Measurements from ENCODE around the gene ARHGAP18. TPM values are rescaled to one million over a fixed set of nuclear protein-coding genes. Genes with fewer than 3 reads are reported as not detected.
A peak's percentile ranks its signal among the peaks of the same experiment; 100 is the strongest.

Gene ARHGAP18, protein sequence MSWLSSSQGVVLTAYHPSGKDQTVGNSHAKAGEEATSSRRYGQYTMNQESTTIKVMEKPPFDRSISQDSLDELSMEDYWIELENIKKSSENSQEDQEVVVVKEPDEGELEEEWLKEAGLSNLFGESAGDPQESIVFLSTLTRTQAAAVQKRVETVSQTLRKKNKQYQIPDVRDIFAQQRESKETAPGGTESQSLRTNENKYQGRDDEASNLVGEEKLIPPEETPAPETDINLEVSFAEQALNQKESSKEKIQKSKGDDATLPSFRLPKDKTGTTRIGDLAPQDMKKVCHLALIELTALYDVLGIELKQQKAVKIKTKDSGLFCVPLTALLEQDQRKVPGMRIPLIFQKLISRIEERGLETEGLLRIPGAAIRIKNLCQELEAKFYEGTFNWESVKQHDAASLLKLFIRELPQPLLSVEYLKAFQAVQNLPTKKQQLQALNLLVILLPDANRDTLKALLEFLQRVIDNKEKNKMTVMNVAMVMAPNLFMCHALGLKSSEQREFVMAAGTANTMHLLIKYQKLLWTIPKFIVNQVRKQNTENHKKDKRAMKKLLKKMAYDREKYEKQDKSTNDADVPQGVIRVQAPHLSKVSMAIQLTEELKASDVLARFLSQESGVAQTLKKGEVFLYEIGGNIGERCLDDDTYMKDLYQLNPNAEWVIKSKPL
- total RNA-seq (1 to 10 TPM; 4.3 to 4.6 TPM), polyA plus RNA-seq (1 to 10 TPM; 2.3 to 3.6 TPM)

DNA sequence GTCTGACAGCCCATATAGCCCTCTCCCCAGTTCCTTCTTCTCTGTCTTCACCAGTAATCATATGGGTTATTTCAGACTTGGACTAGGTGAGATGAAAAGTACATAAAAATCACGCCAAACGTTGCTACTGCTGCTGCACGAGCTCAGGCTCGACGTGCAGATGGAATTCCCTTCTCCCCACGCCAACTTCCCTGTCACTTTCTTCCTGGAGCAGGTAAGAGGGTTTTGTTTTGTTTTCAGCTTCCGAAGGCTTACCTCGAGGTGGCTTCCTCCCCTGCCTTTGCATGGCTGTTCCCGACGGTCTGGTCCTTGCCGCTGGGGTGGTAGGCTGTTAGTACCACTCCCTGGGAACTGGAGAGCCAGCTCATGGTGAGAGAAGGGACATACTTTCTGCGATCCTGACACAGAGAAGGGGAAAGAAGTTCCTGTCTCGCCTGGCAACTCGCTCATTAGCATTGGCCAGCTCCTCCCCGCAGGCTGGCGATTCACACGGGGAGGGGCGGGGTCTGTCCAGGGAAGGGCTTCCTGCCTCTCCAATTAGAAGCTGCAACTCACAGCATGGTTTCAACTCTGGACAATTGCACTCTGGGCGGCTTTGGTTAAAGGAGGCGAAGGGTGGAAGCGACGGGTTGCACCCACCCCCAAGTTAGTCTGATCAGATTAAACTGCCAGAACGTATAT is at the start of gene ARHGAP18:
ARHGAP18 (minus strand) TSS at position 409 of the 681 bp plus-strand sequence; CDS start at position 368, 41 bp downstream.
- Histone ChIP-seq H3K4me1 (ENCODE audit: insufficient read depth, low read length) (peaks cover 38% of the 10 kb centered on the region), H3K36me3 (ENCODE audit: insufficient read depth, low read length) (no peaks in the 10 kb centered on the region), H3K4me3 (ENCODE audit: low read length in 2 of 2) (peak within 1 kb of the TSS; percentile 81 to 97), H3K27me3 (ENCODE audit: insufficient read depth, low read length) (no peaks in the 10 kb centered on the region), H3K27ac (ENCODE audit: low read depth, low read length) (peak within 1 kb of the TSS; percentile 65), H3K9me3 (ENCODE audit: control insufficient read depth in 1 of 2, low read length in 2 of 2) (no peaks in the 10 kb centered on the region)
- Mint-ChIP-seq H3K36me3 (peaks cover 5% of the 10 kb centered on the region in 2 donors), H3K9me3 (no peaks in the 10 kb centered on the region), H3K27me3 (peaks cover 0 to 2% of the 10 kb centered on the region in 2 donors), H3K27ac (peak within 1 kb of the TSS; percentile 57 to 96 (median 94)), H3K4me3 (peak within 1 kb of the TSS; percentile 95 to 99 (median 98)), H3K4me1 (peaks cover 29 to 45% (median 38%) of the 10 kb centered on the region in 4 donors)
- ChIA-PET POLR2A (ENCODE audit: partially characterized antibody) (interaction anchor here (0.7 to 2.6 kb wide), 12 partner anchors 8 to 125 kb away, joined by 3 to 18 read pairs (median 7); no protein-coding TSS in a partner anchor), CTCF (ENCODE audit: partially characterized antibody) (interaction anchor here (0.6 to 4.7 kb wide), 13 partner anchors 10 to 312 kb away, joined by 3 to 31 read pairs (median 4); no protein-coding TSS in a partner anchor)
- intact Hi-C loops (cut with micrococcal nuclease), result loop anchor here (2.0 to 5.0 kb wide), 2 partner anchors 23 to 38 kb away; no protein-coding TSS in a partner anchor
- peak; percentile 58 to 76 (median 68) for DNase-seq

DNA sequence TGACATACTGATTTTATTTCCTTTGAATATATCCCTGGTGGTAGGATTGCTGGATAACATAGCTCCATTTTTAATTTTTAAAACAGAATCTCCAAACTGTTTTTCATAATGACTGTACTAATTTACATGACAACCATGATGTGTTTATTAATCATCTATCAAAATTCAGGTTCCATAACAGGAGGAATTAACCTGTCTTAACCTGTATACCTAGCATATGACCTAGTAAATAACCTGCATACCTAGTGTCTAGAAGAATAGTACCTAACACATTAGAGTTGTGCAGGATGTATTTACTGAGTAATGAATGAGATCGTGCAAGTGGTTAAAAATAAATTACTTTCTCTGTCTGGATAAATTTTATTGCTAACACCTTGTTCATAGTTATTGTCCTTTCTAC is 45.8 kb upstream of the ARHGAP18 start:
- Mint-ChIP-seq H3K4me1 (peaks cover 11 to 13% (median 12%) of the 10 kb centered on the region in 4 donors), H3K27ac (no peak overlapping the region), H3K9me3 (no peaks in the 10 kb centered on the region), H3K4me3 (no peak overlapping the region), H3K36me3 (no peaks in the 10 kb centered on the region), H3K27me3 (no peaks in the 10 kb centered on the region)
- Histone ChIP-seq H3K27ac (ENCODE audit: low read depth, low read length) (no peak overlapping the region), H3K4me3 (ENCODE audit: low read length in 2 of 2) (no peak overlapping the region), H3K36me3 (ENCODE audit: insufficient read depth, low read length) (no peaks in the 10 kb centered on the region), H3K27me3 (ENCODE audit: insufficient read depth, low read length) (no peaks in the 10 kb centered on the region), H3K4me1 (ENCODE audit: insufficient read depth, low read length) (peaks cover 14% of the 10 kb centered on the region), H3K9me3 (ENCODE audit: control insufficient read depth in 1 of 2, low read length in 2 of 2) (no peaks in the 10 kb centered on the region)
- intact Hi-C loops (cut with micrococcal nuclease), result no loop called here
- no peak for DNase-seq
- POLR2A ChIA-PET (ENCODE audit: partially characterized antibody), result no interaction called here
- CTCF ChIA-PET (ENCODE audit: partially characterized antibody), result no interaction called here

DNA sequence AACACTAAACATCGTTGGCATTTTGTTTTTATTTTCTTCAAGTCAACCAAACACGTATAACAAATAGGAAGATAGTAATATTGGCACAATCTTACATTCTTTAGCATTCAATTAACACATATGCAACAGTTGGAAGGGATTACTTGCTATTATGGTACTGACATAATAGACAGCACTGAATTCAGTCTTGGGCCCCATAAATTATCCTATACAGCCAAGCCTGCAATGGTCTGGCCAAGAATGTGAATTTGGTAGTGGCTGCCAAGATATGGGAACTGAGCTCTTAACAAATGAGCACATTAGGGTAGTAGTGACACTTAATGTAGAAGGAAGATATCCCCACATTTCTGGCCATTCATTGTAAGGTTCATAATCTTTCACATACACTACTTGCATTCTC is 44.8 kb upstream of the ARHGAP18 start:
- no peaks in the 10 kb centered on the region for H3K27me3 Mint-ChIP-seq
- no peaks in the 10 kb centered on the region for H3K9me3 ChIP-seq (ENCODE audit: control insufficient read depth in 1 of 2, low read length in 2 of 2)
- H3K36me3 ChIP-seq (ENCODE audit: insufficient read depth, low read length), result no peaks in the 10 kb centered on the region
- ChIA-PET POLR2A (ENCODE audit: partially characterized antibody) (no interaction called here), CTCF (ENCODE audit: partially characterized antibody) (interaction anchor here (0.9 kb wide), 1 partner anchor 26 kb away, joined by 4 read pairs; no protein-coding TSS in a partner anchor)
- H3K4me1 ChIP-seq (ENCODE audit: insufficient read depth, low read length), result peaks cover 24% of the 10 kb centered on the region
- intact Hi-C loops (cut with micrococcal nuclease), result no loop called here
- DNase-seq, result no peak
- peaks cover 17 to 23% (median 20%) of the 10 kb centered on the region in 4 donors for H3K4me1 Mint-ChIP-seq
- H3K36me3 Mint-ChIP-seq, result no peaks in the 10 kb centered on the region
- H3K27ac ChIP-seq (ENCODE audit: low read depth, low read length), result no peak overlapping the region
- H3K4me3 Mint-ChIP-seq, result no peak overlapping the region
- H3K4me3 ChIP-seq (ENCODE audit: low read length in 2 of 2), result no peak overlapping the region
- H3K27ac Mint-ChIP-seq, result no peak overlapping the region
- H3K27me3 ChIP-seq (ENCODE audit: insufficient read depth, low read length), result no peaks in the 10 kb centered on the region
- no peaks in the 10 kb centered on the region for H3K9me3 Mint-ChIP-seq

DNA sequence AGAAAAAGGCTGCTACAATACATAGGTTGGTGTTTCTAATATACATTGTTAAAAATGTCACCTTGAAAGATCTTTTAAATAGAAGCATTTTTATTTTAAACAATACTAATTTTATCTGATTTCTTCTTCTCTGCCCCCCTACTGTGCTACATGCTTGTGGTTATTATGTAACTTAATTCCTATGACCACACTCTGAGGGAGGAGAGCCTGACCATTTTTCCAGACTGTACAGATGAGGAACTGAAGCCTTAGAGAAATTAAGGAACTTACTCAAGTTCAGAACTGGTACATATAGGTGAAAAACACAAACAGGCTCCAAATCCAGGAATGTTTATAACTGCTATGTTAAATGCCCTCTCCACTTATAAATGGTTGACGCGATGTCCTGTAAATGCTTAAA is 43.4 kb upstream of the ARHGAP18 start:
- CTCF ChIA-PET (ENCODE audit: partially characterized antibody), result interaction anchor here (0.6 kb wide), 1 partner anchor 416 kb away, joined by 3 read pairs; no protein-coding TSS in a partner anchor
- Mint-ChIP-seq H3K4me3 (no peak overlapping the region), H3K36me3 (no peaks in the 10 kb centered on the region), H3K27ac (no peak overlapping the region), H3K27me3 (no peaks in the 10 kb centered on the region), H3K4me1 (peaks cover 30 to 36% (median 34%) of the 10 kb centered on the region in 4 donors), H3K9me3 (no peaks in the 10 kb centered on the region)
- no peaks in the 10 kb centered on the region for H3K9me3 ChIP-seq (ENCODE audit: control insufficient read depth in 1 of 2, low read length in 2 of 2)
- intact Hi-C loops (cut with micrococcal nuclease), result no loop called here
- H3K36me3 ChIP-seq (ENCODE audit: insufficient read depth, low read length), result no peaks in the 10 kb centered on the region
- POLR2A ChIA-PET (ENCODE audit: partially characterized antibody), result no interaction called here
- no peaks in the 10 kb centered on the region for H3K27me3 ChIP-seq (ENCODE audit: insufficient read depth, low read length)
- no peak overlapping the region for H3K4me3 ChIP-seq (ENCODE audit: low read length in 2 of 2)
- no peak for DNase-seq
- no peak overlapping the region for H3K27ac ChIP-seq (ENCODE audit: low read depth, low read length)
- peaks cover 37% of the 10 kb centered on the region for H3K4me1 ChIP-seq (ENCODE audit: insufficient read depth, low read length)

DNA sequence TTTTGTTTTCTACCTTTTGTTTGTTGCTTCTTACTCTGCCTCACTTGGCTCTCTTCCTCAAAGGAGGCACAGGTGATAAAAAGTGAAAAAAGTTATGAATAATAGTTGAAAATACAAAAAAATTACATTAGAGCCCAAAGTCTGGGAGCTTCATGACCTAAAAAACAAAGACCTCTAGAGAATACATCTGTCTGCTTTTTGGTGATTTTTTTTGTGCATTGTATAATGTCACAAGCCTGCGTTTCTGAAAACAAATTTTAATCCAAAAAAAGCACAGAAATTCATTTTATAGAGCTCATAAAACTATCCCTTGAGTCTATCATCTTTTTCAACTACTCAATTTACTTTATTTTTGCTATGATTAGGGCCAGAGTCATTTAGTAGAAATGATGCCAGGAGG is 41.4 kb upstream of the ARHGAP18 start:
- no peaks in the 10 kb centered on the region for H3K36me3 Mint-ChIP-seq

DNA sequence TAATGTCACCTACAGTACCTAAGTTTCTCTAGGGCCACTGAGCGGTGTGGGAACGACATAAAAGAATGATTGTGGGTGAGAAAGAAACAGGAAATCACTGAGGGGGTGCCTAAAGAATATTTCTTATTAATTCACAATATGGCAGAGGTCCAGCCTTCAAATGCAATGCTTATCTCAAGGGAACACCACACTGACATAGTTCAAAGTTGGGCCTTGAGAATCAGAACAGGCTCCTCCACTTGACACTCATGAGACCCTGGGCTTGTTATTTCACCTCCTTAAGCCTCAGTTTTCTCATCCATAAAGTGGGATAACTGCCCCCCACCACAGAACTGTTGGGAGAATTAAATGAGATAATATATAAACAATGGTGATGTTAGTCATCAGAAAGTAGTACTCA is 40.4 kb upstream of the ARHGAP18 start:
- no peak for DNase-seq
- H3K4me3 ChIP-seq (ENCODE audit: low read length in 2 of 2), result peak overlapping the region in 1 of 2 donors; percentile 12
- H3K36me3 Mint-ChIP-seq, result no peaks in the 10 kb centered on the region

More for the DNA sequence above, 41.4 kb upstream of the ARHGAP18 start:
- Histone ChIP-seq H3K36me3 (ENCODE audit: insufficient read depth, low read length) (no peaks in the 10 kb centered on the region), H3K27ac (ENCODE audit: low read depth, low read length) (no peak overlapping the region), H3K4me1 (ENCODE audit: insufficient read depth, low read length) (peaks cover 47% of the 10 kb centered on the region), H3K9me3 (ENCODE audit: control insufficient read depth in 1 of 2, low read length in 2 of 2) (no peaks in the 10 kb centered on the region), H3K4me3 (ENCODE audit: low read length in 2 of 2) (no peak overlapping the region), H3K27me3 (ENCODE audit: insufficient read depth, low read length) (no peaks in the 10 kb centered on the region)
- Mint-ChIP-seq H3K27ac (peak overlapping the region; percentile 18 to 90 (median 63)), H3K4me3 (peak overlapping the region in 5 of 8 donors; percentile 14 to 45 (median 29)), H3K4me1 (peaks cover 36 to 52% (median 46%) of the 10 kb centered on the region in 4 donors), H3K27me3 (no peaks in the 10 kb centered on the region), H3K9me3 (no peaks in the 10 kb centered on the region)
- intact Hi-C loops (cut with micrococcal nuclease), result loop anchor here (1.0 kb wide), 2 partner anchors 21 to 79 kb away; no protein-coding TSS in a partner anchor
- POLR2A ChIA-PET (ENCODE audit: partially characterized antibody), result no interaction called here
- CTCF ChIA-PET (ENCODE audit: partially characterized antibody), result interaction anchor here (0.6 kb wide), 1 partner anchor 284 kb away, joined by 3 read pairs; no protein-coding TSS in a partner anchor
- no peak for DNase-seq

More for the DNA sequence above, 40.4 kb upstream of the ARHGAP18 start:
- no peaks in the 10 kb centered on the region for H3K9me3 Mint-ChIP-seq
- peaks cover 47% of the 10 kb centered on the region for H3K4me1 ChIP-seq (ENCODE audit: insufficient read depth, low read length)
- CTCF ChIA-PET (ENCODE audit: partially characterized antibody), result interaction anchor here (0.9 to 2.7 kb wide), 10 partner anchors 25 to 271 kb away, joined by 3 to 13 read pairs (median 5); no protein-coding TSS in a partner anchor
- intact Hi-C loops (cut with micrococcal nuclease), result no loop called here
- H3K4me3 Mint-ChIP-seq, result peak overlapping the region in 7 of 8 donors; percentile 71 to 93 (median 82)
- no peaks in the 10 kb centered on the region for H3K36me3 ChIP-seq (ENCODE audit: insufficient read depth, low read length)
- H3K27ac ChIP-seq (ENCODE audit: low read depth, low read length), result peak overlapping the region; percentile 59
- no peaks in the 10 kb centered on the region for H3K9me3 ChIP-seq (ENCODE audit: control insufficient read depth in 1 of 2, low read length in 2 of 2)
- H3K27me3 Mint-ChIP-seq, result no peaks in the 10 kb centered on the region
- H3K4me1 Mint-ChIP-seq, result peaks cover 37 to 52% (median 46%) of the 10 kb centered on the region in 4 donors
- no peaks in the 10 kb centered on the region for H3K27me3 ChIP-seq (ENCODE audit: insufficient read depth, low read length)
- peak overlapping the region; percentile 85 to 97 (median 96) for H3K27ac Mint-ChIP-seq
- POLR2A ChIA-PET (ENCODE audit: partially characterized antibody), result interaction anchor here (0.7 to 3.1 kb wide), 16 partner anchors 11 to 1846 kb away, joined by 3 to 33 read pairs (median 7); partner anchors contain the start of genes ARHGAP18 and TMEM244

All from CD4-positive, alpha-beta memory T cell (primary cell).